HepG2 (cell line): Measurements from ENCODE around the gene POLDIP3. TPM values are rescaled to one million over a fixed set of nuclear protein-coding genes. Genes with fewer than 3 reads are reported as not detected.

Experiments used
- ATAC-seq: fragments of 200-7000 bp; cut with Tn5 transposase; 3 replicates; pipeline ENCODE4 v1.9.1; 2020; ENCODE audit warnings: mild to moderate bottlenecking, moderate library complexity
- BruUV-seq: library from RNA; stranded (reverse); fragments of 400-500 nt; replicated peaks from 2 replicates; lab custom pipeline; 2021; lab: Mats Ljungman, UMichigan
- CTCF ChIA-PET: fragments of 300-600 bp; formaldehyde crosslinking; extraction: SDS; loops from one replicate; lab custom pipeline; 2021; ENCODE audit warnings: low total read pairs, inconsistent platforms, low intra/inter-chr PET ratio; lab: Yijun Ruan, JAX
- POLR2A ChIA-PET: fragments of 350-600 bp; sonication (Branson Sonifier 250); formaldehyde crosslinking; loops from one replicate; lab custom pipeline; 2020; ENCODE audit warnings: antibody characterized with exemption, inconsistent platforms; lab: Yijun Ruan, JAX
- DNase-seq: peaks from one replicate; pipeline ENCODE4 v3.0.0-alpha.2; 2015; ENCODE audit warnings: low spot score
- FAIRE-seq: peaks from 3 replicates; lab custom pipeline; 2011; peaks lifted over from hg19 to GRCh38; lab: Jason Lieb, UNC
- H2AFZ ChIP-seq: one replicate; pipeline ENCODE4 v1.6.1; 2011; ENCODE audit warnings: low read length, inconsistent platforms
- H3K27ac ChIP-seq: fragments of 300-600 bp; 3 replicates; pipeline ENCODE4 v1.8.0; 2011; ENCODE audit warnings: mixed run types, mild to moderate bottlenecking, mixed read lengths, low read length, inconsistent platforms; ENCODE audit not compliant: insufficient read depth; ENCODE audit errors: extremely low read length
- H3K27me3 ChIP-seq, 2 experiments: fragments of 200-600 bp in 1 of 2; 2 replicates in 1 of 2; 3 replicates in 1 of 2; pipeline versions ENCODE4 v1.6.0 to v1.8.0; 2011; ENCODE audit warnings: low read length in 2 of 2, mild to moderate bottlenecking in 2 of 2, moderate library complexity in 2 of 2, inconsistent platforms in 1 of 2; ENCODE audit not compliant: insufficient read depth in 2 of 2, control insufficient read depth in 1 of 2
- H3K36me3 ChIP-seq, 2 experiments: fragments of 200-600 bp in 1 of 2; replicated peaks in 1 of 2; 2 replicates in 1 of 2; 3 replicates in 1 of 2; pipeline versions ENCODE4 v1.5.1 to v1.8.0; 2011; ENCODE audit warnings: low read length in 2 of 2, inconsistent platforms in 1 of 2; ENCODE audit not compliant: insufficient read depth in 2 of 2, control insufficient read depth in 1 of 2
- H3K4me1 ChIP-seq: 2 replicates; pipeline ENCODE4 v1.5.1; 2012; ENCODE audit warnings: low read length, inconsistent platforms; ENCODE audit not compliant: insufficient read depth
- H3K4me2 ChIP-seq: 2 replicates; pipeline ENCODE4 v1.6.0; 2011; ENCODE audit warnings: low read depth, low read length, inconsistent platforms
- H3K4me3 ChIP-seq, 3 experiments: fragments of 200-600 bp in 1 of 3; sonication (generic), shearing (Covaris generic) in 1 of 3; replicated peaks in 1 of 3; 2 replicates each; pipeline ENCODE4 v1.5.1; 2011 to 2016; ENCODE audit warnings: low read length in 3 of 3, inconsistent platforms in 2 of 3, low read depth in 2 of 3, mild to moderate bottlenecking in 2 of 3, control low read depth in 1 of 3, mixed read lengths in 1 of 3; ENCODE audit not compliant: insufficient read depth in 1 of 3
- H3K79me2 ChIP-seq: one replicate; pipeline ENCODE4 v1.6.1; 2011; ENCODE audit warnings: low read length, inconsistent platforms; ENCODE audit not compliant: insufficient read depth
- H3K9ac ChIP-seq: 2 replicates; pipeline ENCODE4 v1.6.0; 2011; ENCODE audit warnings: mild to moderate bottlenecking, low read depth, low read length, inconsistent platforms; ENCODE audit not compliant: insufficient read depth
- H3K9me3 ChIP-seq: 2 replicates; pipeline ENCODE4 v1.5.1; 2012; ENCODE audit warnings: mild to moderate bottlenecking, low read length
- H4K20me1 ChIP-seq: 2 replicates; pipeline ENCODE4 v1.6.0; 2011; ENCODE audit warnings: inconsistent platforms, mild to moderate bottlenecking, low read length, moderate library complexity; ENCODE audit not compliant: insufficient read depth
- PHF8 ChIP-seq: sonication (generic); formaldehyde crosslinking; IDR thresholded peaks from 2 replicates; pipeline ENCODE4 v1.5.0; 2020; ENCODE audit warnings: missing genetic modification reagents
- RAD21 ChIP-seq: fragments of 450-650 bp; formaldehyde crosslinking; IDR thresholded peaks from 2 replicates; pipeline ENCODE4 v1.5.0; 2020; ENCODE audit warnings: mild to moderate bottlenecking
- SOX13 ChIP-seq, 3 experiments: fragments of 450-650 bp in 1 of 3; sonication (generic) in 1 of 3; formaldehyde crosslinking in 1 of 3; IDR thresholded peaks in 2 of 3; conservative IDR thresholded peaks in 1 of 3; 2 replicates each; pipeline versions ENCODE4 v1.5.0 to v1.6.1; 2016 to 2020; ENCODE audit warnings: antibody characterized with exemption in 1 of 3, mild to moderate bottlenecking in 1 of 3, missing compliant biosample characterization in 1 of 3, missing genetic modification reagents in 1 of 3, moderate library complexity in 1 of 3
- SOX6 ChIP-seq, 2 experiments: fragments of 450-650 bp in 1 of 2; sonication (generic) in 1 of 2; formaldehyde crosslinking in 1 of 2; IDR thresholded peaks; 2 replicates each; pipeline versions ENCODE4 v1.4.0 to v1.6.1; 2017 to 2020; ENCODE audit warnings: antibody characterized with exemption in 1 of 2, mild to moderate bottlenecking in 1 of 2, missing genetic modification reagents in 1 of 2
- U2AF1 ChIP-seq: fragments of 200-400 bp; formaldehyde crosslinking; optimal IDR thresholded peaks from 2 replicates; pipeline ENCODE3; 2017; ENCODE audit warnings: mild to moderate bottlenecking, low read depth, low read length
- XBP1 ChIP-seq: sonication (generic); formaldehyde crosslinking; IDR thresholded peaks from 2 replicates; pipeline ENCODE4 v1.5.0; 2020; ENCODE audit warnings: missing genetic modification reagents
- YY1 ChIP-seq: IDR thresholded peaks from 2 replicates; pipeline ENCODE4 v1.6.1; 2011; ENCODE audit warnings: low read length, low read depth, moderate library complexity, mild to moderate bottlenecking; ENCODE audit not compliant: insufficient read depth, insufficient replicate concordance
- ZNF20 ChIP-seq: sonication (generic); formaldehyde crosslinking; IDR thresholded peaks from 2 replicates; pipeline ENCODE4 v1.4.0; 2020; ENCODE audit warnings: mild to moderate bottlenecking, moderate library complexity, missing genetic modification reagents
- ZNF331 ChIP-seq: sonication (generic); formaldehyde crosslinking; IDR thresholded peaks from 2 replicates; pipeline ENCODE4 v1.4.0; 2020; ENCODE audit warnings: missing genetic modification reagents
- ZNF678 ChIP-seq: sonication (generic); formaldehyde crosslinking; IDR thresholded peaks from 2 replicates; pipeline ENCODE4 v1.4.0; 2020; ENCODE audit warnings: mild to moderate bottlenecking, missing genetic modification reagents
- ZSCAN31 ChIP-seq: sonication (generic); formaldehyde crosslinking; IDR thresholded peaks from 2 replicates; pipeline ENCODE4 v1.5.0; 2020; ENCODE audit warnings: low read depth, mild to moderate bottlenecking, missing genetic modification reagents
- WGBS: methylation state at CpG from one replicate; pipeline ENCODE4 v1.1.6; 2017; ENCODE audit warnings: low lambda C conversion rate; 5-methylcytosine and 5-hydroxymethylcytosine counted together
- in situ Hi-C: cut with HindIII; loops from 2 replicates; pipeline ENCODE4 v1.10.0; 2017; ENCODE audit warnings: low pct_unique_long_range_greater_than_20kb; ENCODE audit not compliant: extremely low pct_ligation_motif_present
- intact Hi-C: fragments of 100-400 bp; cut with micrococcal nuclease; formaldehyde crosslinking; loops from one replicate; pipeline ENCODE4 v1.10.0; 2022; ENCODE audit not compliant: unreplicated experiment
- polyA plus RNA-seq, 8 experiments: library from polyadenylated mRNA; depleted of rRNA in 3 of 8; stranded (reverse) in 7 of 8; unstranded in 1 of 8; fragments of >200 nt; fragmentation: Illumina TruSeq in 4 of 8; extraction: Trizol in 4 of 8; gene quantifications; 2 replicates each; pipeline versions ENCODE4 v1.2.1 to v1.2.3, GENCODE V29; 2011 to 2016; ENCODE audit warnings: low read depth in 4 of 8, missing spikeins in 1 of 8, mixed read lengths in 1 of 8; ENCODE audit not compliant: insufficient read depth in 1 of 8
- total RNA-seq, 5 experiments: library from RNA; depleted of rRNA; stranded (reverse); fragments of >200 nt; fragmentation: Illumina TruSeq; extraction: Trizol; gene quantifications; 2 replicates each; pipeline ENCODE4 v1.2.3, GENCODE V29; 2016; ENCODE audit warnings: low read depth in 1 of 5
- TF ChIP-seq, protein P1 (sequence below): sonication (generic); formaldehyde crosslinking; IDR thresholded peaks from 2 replicates; pipeline ENCODE4 v1.4.0; 2020; ENCODE audit warnings: mild to moderate bottlenecking, low read depth, missing genetic modification reagents
- TF ChIP-seq, protein P2 (sequence below): sonication (generic); formaldehyde crosslinking; IDR thresholded peaks from 2 replicates; pipeline ENCODE4 v1.9.0; 2022; ENCODE audit warnings: missing genetic modification reagents, mild to moderate bottlenecking, borderline replicate concordance

POLDIP3 gene
- total and polyA plus RNA-seq, 2 of the 13 experiments (the other 11 are each of a cell fraction or from before 2014, with no cell fraction given), result 45.8 to 47.4 TPM

DNA sequence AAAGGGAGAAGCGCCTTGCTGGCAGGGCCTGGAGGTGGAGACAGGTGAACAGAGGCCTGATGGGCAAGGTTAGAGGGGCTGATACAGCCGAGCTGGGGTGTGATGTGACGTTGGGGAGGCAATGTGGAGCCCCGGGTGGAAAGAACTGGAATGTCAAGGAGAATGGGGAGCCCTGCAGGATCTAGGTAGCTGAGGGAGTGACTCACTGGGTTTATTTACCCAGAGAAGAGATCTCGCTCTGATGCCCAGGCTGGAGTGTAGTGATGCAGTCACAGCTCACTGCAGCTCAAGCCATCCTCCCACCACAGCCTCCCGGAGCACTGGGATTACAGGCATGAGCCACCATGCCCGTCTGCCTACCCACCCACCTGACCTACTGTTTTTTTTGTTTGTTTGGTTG, 36.5 kb upstream of the POLDIP3 start (continued):
- TF ChIP-seq ZNF20 (CRISPR knock-in tag), result no peak

DNA sequence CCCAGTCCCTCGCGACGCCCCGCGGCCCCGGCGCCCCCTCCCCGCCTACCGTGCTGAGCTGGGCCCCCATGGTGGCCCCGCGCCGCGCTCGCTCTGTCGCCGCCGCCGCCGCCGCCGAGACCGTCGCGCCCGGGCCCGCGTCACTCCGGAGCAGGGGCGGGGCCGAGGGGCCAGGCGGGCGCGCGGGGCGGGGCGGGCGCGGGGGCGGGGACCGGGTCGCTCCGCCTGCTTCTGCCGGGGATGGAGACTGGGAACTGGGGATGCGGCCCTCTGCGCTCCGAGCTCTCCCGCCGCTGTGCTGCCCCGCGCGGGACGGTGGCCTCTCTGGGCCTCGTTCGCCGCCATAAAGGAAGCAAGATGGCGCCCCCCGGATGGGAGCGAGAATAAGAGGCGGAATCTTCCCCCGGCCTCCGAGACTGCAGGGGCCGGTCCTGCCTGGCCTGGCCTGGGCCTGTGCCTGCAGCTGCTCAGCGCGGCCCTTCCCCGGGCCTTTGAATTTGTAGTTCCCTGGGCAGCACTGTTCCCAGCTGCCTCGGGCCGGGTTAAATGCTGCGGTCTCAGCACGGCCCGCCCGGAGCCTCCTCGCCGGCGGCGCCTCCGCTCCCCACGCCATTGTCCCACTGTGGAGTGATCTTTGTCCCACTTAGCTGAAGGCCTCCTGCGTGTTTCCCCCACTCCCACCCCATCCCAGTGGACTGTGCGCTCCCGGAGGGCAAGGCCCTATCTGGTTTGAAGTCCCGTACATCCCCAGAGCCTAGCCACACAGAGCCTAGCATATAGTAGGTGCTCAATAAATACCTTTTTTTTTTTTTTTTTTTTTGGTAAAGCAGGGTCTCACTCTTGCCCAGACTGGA, 34.8 kb upstream of the POLDIP3 start, which contains the start of gene CYB5R3:
TSS of gene CYB5R3 (minus strand) at position 147 of the 854 bp plus-strand sequence. CDS start at position 70, 77 bp downstream.
- FAIRE-seq (no peak), DNase-seq (peak; percentile 51), ATAC-seq (peak; percentile 64)
- Histone ChIP-seq H3K27me3 (peaks cover 0 to 6% of the 10 kb centered on the region in 2 experiments; a peak in 2 of 5 replicates), H4K20me1 (peaks cover 6% of the 10 kb centered on the region; the same call in 1 of the 2 replicates), H3K4me3 (peak within 1 kb of the TSS; percentile 84 to 100 (median 100)), H3K79me2 (peaks cover 44% of the 10 kb centered on the region), H3K9me3 (no peaks in the 10 kb centered on the region), H3K9ac (peak within 1 kb of the TSS; percentile 98), H3K4me1 (peaks cover 79% of the 10 kb centered on the region), H3K4me2 (peak within 1 kb of the TSS; percentile 96), H2AFZ (no peak within 1 kb of the TSS), H3K36me3 (no peaks in the 10 kb centered on the region; a peak in 2 of 5 replicates), H3K27ac (peak within 1 kb of the TSS; percentile 97)
- in situ Hi-C loops, result no loop called here
- BruUV-seq, result TSS peak; percentile 96
- ChIA-PET CTCF (no interaction called here), POLR2A (interaction anchor here (0.7 to 4.4 kb wide), 13 partner anchors 11 to 151 kb away, joined by 3 to 45 read pairs (median 5); partner anchors contain the start of gene POLDIP3)
- 59% methylated on average over 16 of the region's 81 CpGs for WGBS
- intact Hi-C loops, result loop anchor here (10.0 kb wide), 2 partner anchors 155 to 205 kb away; partner anchors contain the start of gene ARFGAP3
- TF ChIP-seq, protein P1, sequence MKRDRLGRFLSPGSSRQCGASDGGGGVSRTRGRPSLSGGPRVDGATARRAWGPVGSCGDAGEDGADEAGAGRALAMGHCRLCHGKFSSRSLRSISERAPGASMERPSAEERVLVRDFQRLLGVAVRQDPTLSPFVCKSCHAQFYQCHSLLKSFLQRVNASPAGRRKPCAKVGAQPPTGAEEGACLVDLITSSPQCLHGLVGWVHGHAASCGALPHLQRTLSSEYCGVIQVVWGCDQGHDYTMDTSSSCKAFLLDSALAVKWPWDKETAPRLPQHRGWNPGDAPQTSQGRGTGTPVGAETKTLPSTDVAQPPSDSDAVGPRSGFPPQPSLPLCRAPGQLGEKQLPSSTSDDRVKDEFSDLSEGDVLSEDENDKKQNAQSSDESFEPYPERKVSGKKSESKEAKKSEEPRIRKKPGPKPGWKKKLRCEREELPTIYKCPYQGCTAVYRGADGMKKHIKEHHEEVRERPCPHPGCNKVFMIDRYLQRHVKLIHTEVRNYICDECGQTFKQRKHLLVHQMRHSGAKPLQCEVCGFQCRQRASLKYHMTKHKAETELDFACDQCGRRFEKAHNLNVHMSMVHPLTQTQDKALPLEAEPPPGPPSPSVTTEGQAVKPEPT (CRISPR knock-in tag), result no peak
- TF ChIP-seq ZNF678, result no peak
- TF ChIP-seq, protein P2, sequence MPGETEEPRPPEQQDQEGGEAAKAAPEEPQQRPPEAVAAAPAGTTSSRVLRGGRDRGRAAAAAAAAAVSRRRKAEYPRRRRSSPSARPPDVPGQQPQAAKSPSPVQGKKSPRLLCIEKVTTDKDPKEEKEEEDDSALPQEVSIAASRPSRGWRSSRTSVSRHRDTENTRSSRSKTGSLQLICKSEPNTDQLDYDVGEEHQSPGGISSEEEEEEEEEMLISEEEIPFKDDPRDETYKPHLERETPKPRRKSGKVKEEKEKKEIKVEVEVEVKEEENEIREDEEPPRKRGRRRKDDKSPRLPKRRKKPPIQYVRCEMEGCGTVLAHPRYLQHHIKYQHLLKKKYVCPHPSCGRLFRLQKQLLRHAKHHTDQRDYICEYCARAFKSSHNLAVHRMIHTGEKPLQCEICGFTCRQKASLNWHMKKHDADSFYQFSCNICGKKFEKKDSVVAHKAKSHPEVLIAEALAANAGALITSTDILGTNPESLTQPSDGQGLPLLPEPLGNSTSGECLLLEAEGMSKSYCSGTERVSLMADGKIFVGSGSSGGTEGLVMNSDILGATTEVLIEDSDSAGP (CRISPR knock-in tag), result 0 out of 2 replicates have a peak, but pooled peaks have one; percentile 4
- TF ChIP-seq SOX13 (IDR thresholded peaks at IDR 0.05), result no peak
- 0 out of 4 replicates have a peak, but pooled peaks of 1 of the 2 experiments have one; percentile 9 for TF ChIP-seq SOX13 (CRISPR knock-in tag; conservative IDR thresholded peaks at IDR 0.05 in 1 of 2, IDR thresholded peaks at IDR 0.05 in 1 of 2)
- TF ChIP-seq YY1, result peak; percentile 90
- TF ChIP-seq ZSCAN31 (CRISPR knock-in tag), result 0 out of 2 replicates have a peak, but pooled peaks have one; percentile 5
- TF ChIP-seq U2AF1, result peak; percentile 32
- TF ChIP-seq PHF8 (CRISPR knock-in tag), result peak; percentile 76
- TF ChIP-seq XBP1 (CRISPR knock-in tag), result no peak
- TF ChIP-seq RAD21 (CRISPR knock-in tag), result 0 out of 2 replicates have a peak, but pooled peaks have one; percentile 26
- TF ChIP-seq ZNF331 (CRISPR knock-in tag), result 0 out of 2 replicates have a peak, but pooled peaks have one; percentile 34
- no peak for TF ChIP-seq SOX6 (IDR thresholded peaks at IDR 0.05)
- no peak for TF ChIP-seq SOX6 (CRISPR knock-in tag; IDR thresholded peaks at IDR 0.05)
